Heart left ventricle (tissue), 16 donors: ENCODE data around the gene RPTOR. TPM values are rescaled to one million over a fixed set of nuclear protein-coding genes. Genes with fewer than 3 reads are reported as not detected.

Experiments used
- ATAC-seq, 4 donors: fragments of 200-7000 bp; cut with Tn5 transposase; one replicate each; pipeline ENCODE4 v1.9.1; 2020 to 2022; ENCODE audit warnings: moderate library complexity in 4 of 4, mild to moderate bottlenecking in 3 of 4, moderate number of reproducible peaks in 1 of 4
- DNase-seq, 5 donors: peaks; one replicate each; pipeline ENCODE4 v3.0.0-alpha.2; 2020
- H3K27ac ChIP-seq, 12 donors: fragments of 200-600 bp; sonication (generic) in 4 of 12; one replicate each; pipeline versions ENCODE4 v1.5.0 to v1.8.0; 2016 to 2022; ENCODE audit warnings: mild to moderate bottlenecking in 2 of 12
- H3K27me3 ChIP-seq, 9 donors: fragments of 200-600 bp; sonication (generic) in 2 of 9; one replicate each; pipeline versions ENCODE4 v1.5.1 to v1.8.0; 2016 to 2022; ENCODE audit warnings: mild to moderate bottlenecking in 3 of 9
- H3K36me3 ChIP-seq, 9 donors: fragments of 200-600 bp; sonication (generic) in 2 of 9; one replicate each; pipeline versions ENCODE4 v1.5.0 to v1.8.0; 2018 to 2022; ENCODE audit warnings: mild to moderate bottlenecking in 2 of 9
- H3K4me1 ChIP-seq, 12 donors: fragments of 200-600 bp; sonication (generic) in 4 of 12; one replicate each; pipeline versions ENCODE4 v1.5.0 to v1.8.0; 2016 to 2022; ENCODE audit warnings: mild to moderate bottlenecking in 3 of 12
- H3K4me3 ChIP-seq, 12 donors: fragments of 200-600 bp; sonication (generic) in 4 of 12; one replicate each; pipeline versions ENCODE4 v1.5.0 to v1.8.0; 2017 to 2022; ENCODE audit warnings: mild to moderate bottlenecking in 9 of 12, moderate library complexity in 4 of 12
- H3K9me3 ChIP-seq, 12 donors: fragments of 200-600 bp; sonication (generic) in 4 of 12; one replicate each; pipeline versions ENCODE4 v1.5.0 to v1.8.0; 2016 to 2022; ENCODE audit warnings: mild to moderate bottlenecking in 1 of 12
- POLR2A ChIP-seq, 2 donors: fragments of 450-650 bp; IDR thresholded peaks; one replicate each; pipeline ENCODE4 v1.6.1; 2017; ENCODE audit warnings: antibody characterized with exemption in 2 of 2, mild to moderate bottlenecking in 2 of 2, moderate library complexity in 2 of 2
- WGBS, 4 donors: extraction: QIAGEN DNeasy Blood & Tissue Kit in 2 of 4; methylation state at CpG; one replicate each; pipeline versions ENCODE4 v1.1.5 to v1.1.7; 2013 to 2018; 5-methylcytosine and 5-hydroxymethylcytosine counted together
- intact Hi-C, 10 donors: fragments of 100-400 bp; cut with DNase I; formaldehyde crosslinking; loops; one replicate each; pipeline versions ENCODE4 v1.11.1 to v1.14.2; 2022
- polyA plus RNA-seq, 2 donors: library from polyadenylated mRNA; stranded (reverse); fragments of 200-250 nt; gene quantifications; one replicate each; pipeline ENCODE4 v1.2.3, GENCODE V29; 2013
- total RNA-seq, 9 donors: library from RNA; depleted of rRNA in 2 of 9; stranded (reverse); fragments of >200 nt in 2 of 9; fragmentation: NEBNext Ultra II Directional in 3 of 9; extraction: Animal tissue kit (Norgen Biotek cat#: 25700) in 3 of 9; gene quantifications; one replicate each; pipeline versions ENCODE4 v1.1.0 to v1.2.4, GENCODE V29; 2016 to 2023
- TF ChIP-seq, protein P1 (sequence below), 12 donors: fragments of 200-600 bp; sonication (generic) in 4 of 12; IDR thresholded peaks; one replicate each; pipeline versions ENCODE4 v1.5.0 to v1.8.0; 2018 to 2022; ENCODE audit warnings: antibody characterized with exemption in 12 of 12, mild to moderate bottlenecking in 5 of 12
- donor health status: ischemic (EF 13 %, LVEDD 7.1; RV severe dilation, severe dysfunction).
- donor health status: healthy with polysubstance abuse.
- donor health status: DM: no; HTN: yes; CAD: no.
- donor health status: DM: no; HTN: no; CAD: no.
- donor health status: ischemic (EF 25% LVEDD 6.9; RV normal size, moderate dysfunction).
- donor health status: ischemic (EF 25% LVEDD 5.7; RV mildly dilated, moderate dysfunction).
- donor health status: healthy.
- donor health status: DM: yes; HTN: yes; CAD: no.
- donor health status: ischemic (EF 35%, LVEDD 5.7; RV mildly dilated, moderate dysfunction).
- donor health status: nonischemic (EF 11% LVEDD 7.7; RV severe dilation, severe dysfunction).
- donor health status: DM: yes; HTN: yes; CAD: no.
- donor health status: PGD.
- donor health status: ischemic (EF 29% LVEDD 5.4; RV normal size, mild dysfunction).
- donor health status: nonischemic (EF 23%, LVEDD 6.1; RV moderate dilation, normal function).

The RPTOR gene
- total and polyA plus RNA-seq, 11 donors, result 14.7 to 31.7 (median 26.0) TPM

DNA sequence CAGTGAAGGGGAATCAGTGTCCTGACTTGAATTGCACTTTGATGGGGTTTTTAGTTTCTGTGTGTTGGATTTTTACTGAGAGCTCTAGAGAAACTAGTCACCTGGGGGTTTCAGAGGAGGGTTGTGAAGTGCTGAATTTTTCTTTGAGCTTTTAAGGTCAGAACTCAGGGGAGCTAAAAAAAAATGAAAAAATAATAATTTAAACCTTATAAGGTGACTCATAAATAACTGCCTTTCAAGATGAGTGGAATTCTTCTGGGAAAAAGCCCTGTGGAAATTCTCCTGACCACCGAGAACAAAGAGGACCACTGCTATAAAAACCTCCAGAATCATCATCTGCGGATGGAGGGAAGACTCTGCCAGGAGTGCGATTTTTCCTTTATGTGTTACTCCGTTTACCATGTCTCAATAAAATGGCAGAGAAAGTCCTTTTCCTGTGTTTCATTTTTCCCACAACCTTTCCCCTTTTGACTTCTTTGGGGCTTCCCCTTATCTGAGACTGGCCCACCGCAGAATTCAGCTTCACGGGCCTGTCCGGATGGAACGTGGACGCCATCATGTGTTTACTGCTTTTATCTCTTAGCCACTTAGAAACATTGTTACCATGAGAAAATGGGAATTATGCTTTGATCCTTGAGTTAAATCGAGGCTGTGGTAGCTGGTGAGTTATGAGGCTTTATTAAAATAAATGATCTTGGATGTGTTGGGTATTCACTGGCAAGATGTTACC lies 39.7 kb downstream of the RPTOR start:
- no peaks in the 10 kb centered on the region for H3K9me3 ChIP-seq
- DNase-seq, result no peak
- ATAC-seq, result no peak
- H3K36me3 ChIP-seq, result no peaks in the 10 kb centered on the region
- no peak overlapping the region for H3K4me3 ChIP-seq
- intact Hi-C loops, result no loop called here
- H3K27me3 ChIP-seq, result no peaks in the 10 kb centered on the region
- H3K4me1 ChIP-seq, result no peaks in the 10 kb centered on the region
- no peak for TF ChIP-seq POLR2A (IDR thresholded peaks at IDR 0.05)
- TF ChIP-seq, protein P1, sequence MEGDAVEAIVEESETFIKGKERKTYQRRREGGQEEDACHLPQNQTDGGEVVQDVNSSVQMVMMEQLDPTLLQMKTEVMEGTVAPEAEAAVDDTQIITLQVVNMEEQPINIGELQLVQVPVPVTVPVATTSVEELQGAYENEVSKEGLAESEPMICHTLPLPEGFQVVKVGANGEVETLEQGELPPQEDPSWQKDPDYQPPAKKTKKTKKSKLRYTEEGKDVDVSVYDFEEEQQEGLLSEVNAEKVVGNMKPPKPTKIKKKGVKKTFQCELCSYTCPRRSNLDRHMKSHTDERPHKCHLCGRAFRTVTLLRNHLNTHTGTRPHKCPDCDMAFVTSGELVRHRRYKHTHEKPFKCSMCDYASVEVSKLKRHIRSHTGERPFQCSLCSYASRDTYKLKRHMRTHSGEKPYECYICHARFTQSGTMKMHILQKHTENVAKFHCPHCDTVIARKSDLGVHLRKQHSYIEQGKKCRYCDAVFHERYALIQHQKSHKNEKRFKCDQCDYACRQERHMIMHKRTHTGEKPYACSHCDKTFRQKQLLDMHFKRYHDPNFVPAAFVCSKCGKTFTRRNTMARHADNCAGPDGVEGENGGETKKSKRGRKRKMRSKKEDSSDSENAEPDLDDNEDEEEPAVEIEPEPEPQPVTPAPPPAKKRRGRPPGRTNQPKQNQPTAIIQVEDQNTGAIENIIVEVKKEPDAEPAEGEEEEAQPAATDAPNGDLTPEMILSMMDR (IDR thresholded peaks at IDR 0.05), result no peak
- 78 to 89% (median 84%) methylated on average over 10 of the region's 10 CpGs for WGBS, 4 donors
- H3K27ac ChIP-seq, result no peak overlapping the region

DNA sequence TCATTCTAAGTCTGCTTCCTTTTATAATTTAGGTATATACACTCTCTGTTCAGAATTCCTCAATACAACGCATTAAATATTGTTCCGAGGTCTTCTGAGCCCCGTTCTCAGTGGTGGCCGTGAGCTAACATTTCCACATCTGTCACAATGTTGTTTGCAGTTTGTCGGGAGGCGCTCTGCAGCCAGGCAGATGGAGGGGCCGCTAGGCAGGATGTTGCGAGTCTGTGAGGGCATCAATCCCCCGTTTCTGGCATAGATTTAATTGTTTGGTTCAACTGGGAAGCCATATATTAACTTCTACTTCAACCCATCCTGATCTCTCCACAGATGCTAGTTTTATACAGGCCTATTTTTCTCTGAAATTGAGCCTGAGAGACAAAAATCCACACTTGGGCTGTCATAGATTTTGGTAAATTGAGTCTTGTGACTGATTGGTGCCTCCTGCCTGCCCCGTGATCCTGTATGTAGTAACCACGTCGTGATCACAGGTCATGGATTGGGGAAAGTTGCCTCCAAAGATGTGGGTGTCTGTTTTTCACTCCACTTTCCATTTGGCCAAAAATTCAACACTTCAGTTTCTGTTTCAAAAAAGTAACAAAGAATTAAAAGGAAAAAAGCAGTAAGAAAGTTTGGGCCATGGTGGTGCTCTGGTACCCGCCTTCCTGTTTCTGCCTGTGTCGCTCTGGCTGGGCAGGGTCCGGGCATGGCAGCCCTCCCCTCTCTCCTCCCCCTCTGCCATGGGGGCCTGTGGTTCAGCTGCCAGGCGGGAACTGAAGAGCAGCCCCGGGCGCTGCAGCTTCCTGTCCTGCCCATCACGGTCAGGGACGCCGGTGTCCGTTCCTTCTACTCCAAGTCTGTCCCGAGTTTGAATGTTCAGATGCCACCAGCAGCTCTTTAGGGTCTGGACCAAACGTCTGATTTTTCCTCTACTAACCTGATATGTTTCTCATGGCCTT lies 41.5 kb downstream of the RPTOR start:
- TF ChIP-seq, protein P1 (IDR thresholded peaks at IDR 0.05), result no peak
- TF ChIP-seq POLR2A (IDR thresholded peaks at IDR 0.05), result no peak
- no peaks in the 10 kb centered on the region for H3K9me3 ChIP-seq
- H3K4me1 ChIP-seq, result no peaks in the 10 kb centered on the region
- intact Hi-C loops, result no loop called here
- H3K36me3 ChIP-seq, result no peaks in the 10 kb centered on the region
- no peak for ATAC-seq
- no peak overlapping the region for H3K27ac ChIP-seq
- H3K4me3 ChIP-seq, result no peak overlapping the region
- DNase-seq, result no peak
- WGBS, 4 donors, result 81 to 90% (median 84%) methylated on average over 24 of the region's 24 CpGs
- no peaks in the 10 kb centered on the region for H3K27me3 ChIP-seq

DNA sequence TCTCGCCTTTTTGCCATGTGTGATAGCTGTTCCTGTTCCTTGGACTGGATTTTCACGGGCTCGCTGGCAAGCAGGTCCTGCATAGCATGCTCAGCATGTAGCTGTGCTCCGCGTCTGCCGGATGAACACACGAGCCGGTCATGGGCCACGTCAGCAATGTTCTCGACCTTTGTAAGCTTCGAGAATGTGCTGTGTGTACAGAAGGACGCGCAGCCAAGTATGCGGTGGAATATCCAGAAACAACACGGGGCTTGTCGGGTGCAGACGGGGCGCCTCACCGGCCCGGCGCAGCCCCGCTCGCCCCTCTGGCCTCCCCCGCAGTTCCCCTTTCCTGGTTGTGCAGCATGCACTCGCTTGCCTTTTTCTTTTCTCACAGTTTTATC lies 42.2 kb downstream of the RPTOR start:
- H3K9me3 ChIP-seq, result no peaks in the 10 kb centered on the region
- ATAC-seq, result peak in 1 of 4 donors; percentile 18
- intact Hi-C loops, result no loop called here
- DNase-seq, result no peak
- H3K27ac ChIP-seq, result no peak overlapping the region
- TF ChIP-seq POLR2A (IDR thresholded peaks at IDR 0.05), result no peak
- TF ChIP-seq, protein P1 (IDR thresholded peaks at IDR 0.05), result no peak
- H3K27me3 ChIP-seq, result no peaks in the 10 kb centered on the region
- 93 to 96% (median 94%) methylated on average over 25 of the region's 25 CpGs for WGBS, 4 donors
- H3K36me3 ChIP-seq, result no peaks in the 10 kb centered on the region
- no peaks in the 10 kb centered on the region for H3K4me1 ChIP-seq
- no peak overlapping the region for H3K4me3 ChIP-seq
